Osteoblast (primary cell): ENCODE results near the gene SHISA9. TPM values are rescaled to one million over a fixed set of nuclear protein-coding genes. Genes with fewer than 3 reads are reported as not detected.

Experiments used
- DNase-seq: peaks from one replicate; pipeline ENCODE4 v3.0.0; 2011; ENCODE audit warnings: low spot score, mixed read lengths; ENCODE audit not compliant: insufficient read length; ENCODE audit errors: missing footprints
- H2AFZ ChIP-seq: 2 replicates; pipeline ENCODE4 v1.6.0; 2011; ENCODE audit warnings: mild to moderate bottlenecking, low read length
- H3K27ac ChIP-seq: 2 replicates; pipeline ENCODE4 v1.5.1; 2011; ENCODE audit warnings: mild to moderate bottlenecking, low read depth, low read length, moderate library complexity
- H3K27me3 ChIP-seq: 2 replicates; pipeline ENCODE4 v1.6.0; 2012; ENCODE audit warnings: mild to moderate bottlenecking, control low read depth, inconsistent platforms, low read length, moderate library complexity; ENCODE audit not compliant: insufficient read depth
- H3K36me3 ChIP-seq: 2 replicates; pipeline ENCODE4 v1.5.1; 2011; ENCODE audit warnings: mild to moderate bottlenecking, low read length, control low read depth, moderate library complexity; ENCODE audit not compliant: insufficient read depth
- H3K4me1 ChIP-seq: 2 replicates; pipeline ENCODE4 v1.5.1; 2011; ENCODE audit warnings: mild to moderate bottlenecking, low read length, control low read depth, moderate library complexity; ENCODE audit not compliant: insufficient read depth
- H3K4me2 ChIP-seq: 2 replicates; pipeline ENCODE4 v1.6.0; 2011; ENCODE audit warnings: mild to moderate bottlenecking, low read length; ENCODE audit not compliant: insufficient read depth
- H3K4me3 ChIP-seq: fragments of 200-600 bp; sonication (generic); 3 replicates; pipeline ENCODE4 v1.5.1; 2012; ENCODE audit warnings: mild to moderate bottlenecking, low read length, inconsistent platforms; ENCODE audit not compliant: insufficient read depth
- H3K79me2 ChIP-seq: 2 replicates; pipeline ENCODE4 v1.6.0; 2012; ENCODE audit warnings: mild to moderate bottlenecking, low read length, control low read depth, inconsistent platforms; ENCODE audit not compliant: insufficient read depth
- H3K9me3 ChIP-seq: 2 replicates; pipeline ENCODE4 v1.5.1; 2011; ENCODE audit warnings: low read depth, low read length, control low read depth
- H4K20me1 ChIP-seq: 2 replicates; pipeline ENCODE4 v1.6.0; 2012; ENCODE audit warnings: mild to moderate bottlenecking, low read length, control low read depth; ENCODE audit not compliant: insufficient read depth
- CTCF ChIP-seq: IDR thresholded peaks from 2 replicates; pipeline ENCODE4 v1.5.1; 2011; ENCODE audit warnings: mild to moderate bottlenecking, low read depth, low read length, moderate library complexity; ENCODE audit errors: extremely low read depth
- total RNA-seq: library from RNA; depleted of rRNA; stranded (reverse); fragments of >200 nt; gene quantifications from 2 replicates; pipeline ENCODE4 v1.2.3, GENCODE V29; 2012

The SHISA9 gene
- total RNA-seq, 1 donor: under 0.01 TPM

- Histone ChIP-seq H2AFZ (no peak overlapping the region), H3K79me2 (no peaks in the 10 kb centered on the region), H3K4me2 (no peak overlapping the region), H3K4me1 (no peaks in the 10 kb centered on the region), H4K20me1 (no peaks in the 10 kb centered on the region), H3K27me3 (no peaks in the 10 kb centered on the region), H3K27ac (no peak overlapping the region), H3K4me3 (no peak overlapping the region), H3K9me3 (no peaks in the 10 kb centered on the region), H3K36me3 (no peaks in the 10 kb centered on the region)
- DNase-seq: no peak
- TF ChIP-seq CTCF: no peak
Measured at GRCh38 chr16:13238182-13238581, 336.8 kb downstream of the SHISA9 start.

- DNase-seq: no peak
- no peaks in the 10 kb centered on the region for H4K20me1 ChIP-seq
- no peaks in the 10 kb centered on the region for H3K9me3 ChIP-seq
- H3K79me2 ChIP-seq: no peaks in the 10 kb centered on the region
- H2AFZ ChIP-seq: no peak overlapping the region
- H3K4me2 ChIP-seq: no peak overlapping the region
- H3K4me1 ChIP-seq: no peaks in the 10 kb centered on the region
- H3K36me3 ChIP-seq: no peaks in the 10 kb centered on the region
- no peaks in the 10 kb centered on the region for H3K27me3 ChIP-seq
- no peak overlapping the region for H3K4me3 ChIP-seq
- no peak for TF ChIP-seq CTCF
- no peak overlapping the region for H3K27ac ChIP-seq
Measured at GRCh38 chr16:13242201-13242600, 340.8 kb downstream of the SHISA9 start.

- no peaks in the 10 kb centered on the region for H3K79me2 ChIP-seq
- no peaks in the 10 kb centered on the region for H3K27me3 ChIP-seq
- no peak overlapping the region for H3K4me3 ChIP-seq
- no peak overlapping the region for H3K4me2 ChIP-seq
- no peak for TF ChIP-seq CTCF
- no peaks in the 10 kb centered on the region for H3K4me1 ChIP-seq
- H3K27ac ChIP-seq: no peak overlapping the region
- no peaks in the 10 kb centered on the region for H3K9me3 ChIP-seq
- H4K20me1 ChIP-seq: no peaks in the 10 kb centered on the region
- no peak overlapping the region for H2AFZ ChIP-seq
- H3K36me3 ChIP-seq: no peaks in the 10 kb centered on the region
- no peak for DNase-seq
Measured at GRCh38 chr16:13244770-13245169, 343.4 kb downstream of the SHISA9 start.

- no peak for DNase-seq
- TF ChIP-seq CTCF: no peak
- H3K27me3 ChIP-seq: no peaks in the 10 kb centered on the region
- no peaks in the 10 kb centered on the region for H3K36me3 ChIP-seq
- H3K4me3 ChIP-seq: no peak overlapping the region
- H3K4me2 ChIP-seq: no peak overlapping the region
- no peak overlapping the region for H2AFZ ChIP-seq
- H3K4me1 ChIP-seq: no peaks in the 10 kb centered on the region
- no peak overlapping the region for H3K27ac ChIP-seq
- no peaks in the 10 kb centered on the region for H4K20me1 ChIP-seq
- H3K9me3 ChIP-seq: no peaks in the 10 kb centered on the region
- no peaks in the 10 kb centered on the region for H3K79me2 ChIP-seq
Measured at GRCh38 chr16:13245713-13246377, 344.4 kb downstream of the SHISA9 start.
